NCI-H526 (cell line): Measurements from ENCODE around the gene ALKBH4.
A peak's percentile ranks its signal among the peaks of the same experiment; 100 is the strongest.
"Not testable (repeated sequence)": the region's sequence is repeated elsewhere in the genome, so short reads cannot be mapped to it uniquely, and the experiment has no call there.

Experiments
- DNase-seq, 2 experiments: peaks; one replicate each; lab custom pipeline; 2025; lab: John Stamatoyannopoulos, UW

Gene ALKBH4, protein sequence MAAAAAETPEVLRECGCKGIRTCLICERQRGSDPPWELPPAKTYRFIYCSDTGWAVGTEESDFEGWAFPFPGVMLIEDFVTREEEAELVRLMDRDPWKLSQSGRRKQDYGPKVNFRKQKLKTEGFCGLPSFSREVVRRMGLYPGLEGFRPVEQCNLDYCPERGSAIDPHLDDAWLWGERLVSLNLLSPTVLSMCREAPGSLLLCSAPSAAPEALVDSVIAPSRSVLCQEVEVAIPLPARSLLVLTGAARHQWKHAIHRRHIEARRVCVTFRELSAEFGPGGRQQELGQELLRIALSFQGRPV

DNA sequence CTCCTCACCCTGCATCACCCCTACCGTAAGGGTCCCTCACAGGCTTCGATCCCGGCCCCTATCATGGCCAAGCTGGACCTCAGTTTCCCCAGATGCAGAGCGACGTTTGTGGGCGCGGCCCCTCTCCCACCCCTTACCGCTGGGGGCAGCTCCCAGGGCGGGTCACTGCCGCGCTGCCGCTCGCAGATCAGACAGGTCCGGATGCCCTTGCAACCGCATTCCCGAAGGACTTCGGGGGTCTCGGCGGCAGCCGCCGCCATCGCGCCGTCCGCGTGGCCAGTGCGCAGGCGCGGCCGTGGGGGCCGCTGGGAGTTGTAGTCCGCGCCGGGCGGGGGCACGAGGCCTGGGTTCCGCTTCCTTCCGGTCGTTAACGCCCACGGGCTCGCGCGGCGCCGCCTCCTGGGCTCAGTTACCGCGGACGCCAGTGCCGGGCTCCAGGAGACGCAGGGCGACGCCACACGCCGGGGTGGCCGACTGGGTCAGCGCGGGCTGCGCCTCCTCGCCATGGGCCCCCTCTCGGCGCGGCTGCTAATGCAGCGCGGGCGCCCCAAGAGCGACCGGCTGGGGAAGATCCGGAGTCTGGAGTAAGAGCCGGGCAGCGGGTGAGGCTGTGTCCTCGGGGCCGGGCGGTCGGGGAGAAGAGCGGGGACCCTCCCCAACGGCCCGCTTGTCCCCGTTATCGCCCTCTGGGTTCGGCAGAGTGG, at the start of gene ALKBH4, which contains the start of gene LRWD1:
ALKBH4 (minus strand) TSS at position 287 of the 704 bp plus-strand sequence; CDS start at position 260, 27 bp downstream.
LRWD1 (plus strand) TSS at position 408 of the 704 bp plus-strand sequence; CDS start at position 505, 97 bp downstream.
- peak; percentile 61 to 97 for DNase-seq

DNA sequence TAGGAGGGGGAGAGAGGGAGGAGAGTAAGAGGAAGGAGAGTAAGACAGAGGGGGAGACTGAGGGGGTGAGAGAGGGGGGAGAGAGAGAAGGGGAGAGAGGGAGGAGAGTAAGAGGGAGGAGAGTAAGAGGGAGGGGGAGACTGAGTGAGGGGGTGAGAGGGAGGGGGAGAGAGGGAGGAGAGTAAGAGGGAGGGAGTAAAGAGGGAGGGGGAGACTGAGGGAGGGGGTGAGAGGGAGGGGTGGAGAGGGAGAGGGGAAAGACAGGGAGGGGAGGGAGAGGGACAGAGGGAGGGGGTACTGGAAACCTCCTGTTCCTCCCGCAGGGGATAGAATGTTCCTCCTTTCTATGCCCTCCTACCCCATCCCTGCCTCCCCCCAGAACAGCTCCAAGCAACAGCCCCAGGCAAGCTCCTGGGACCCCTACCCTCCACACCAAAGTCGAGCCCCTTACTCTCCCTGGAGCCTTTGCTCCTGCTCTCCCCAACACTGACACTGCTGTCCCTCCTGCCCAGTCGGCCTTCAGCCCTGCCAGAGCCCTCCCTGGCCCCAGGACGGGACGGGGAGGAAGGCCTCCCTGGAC, 48.1 kb upstream of the ALKBH4 start:
- not testable (repeated sequence) for DNase-seq

DNA sequence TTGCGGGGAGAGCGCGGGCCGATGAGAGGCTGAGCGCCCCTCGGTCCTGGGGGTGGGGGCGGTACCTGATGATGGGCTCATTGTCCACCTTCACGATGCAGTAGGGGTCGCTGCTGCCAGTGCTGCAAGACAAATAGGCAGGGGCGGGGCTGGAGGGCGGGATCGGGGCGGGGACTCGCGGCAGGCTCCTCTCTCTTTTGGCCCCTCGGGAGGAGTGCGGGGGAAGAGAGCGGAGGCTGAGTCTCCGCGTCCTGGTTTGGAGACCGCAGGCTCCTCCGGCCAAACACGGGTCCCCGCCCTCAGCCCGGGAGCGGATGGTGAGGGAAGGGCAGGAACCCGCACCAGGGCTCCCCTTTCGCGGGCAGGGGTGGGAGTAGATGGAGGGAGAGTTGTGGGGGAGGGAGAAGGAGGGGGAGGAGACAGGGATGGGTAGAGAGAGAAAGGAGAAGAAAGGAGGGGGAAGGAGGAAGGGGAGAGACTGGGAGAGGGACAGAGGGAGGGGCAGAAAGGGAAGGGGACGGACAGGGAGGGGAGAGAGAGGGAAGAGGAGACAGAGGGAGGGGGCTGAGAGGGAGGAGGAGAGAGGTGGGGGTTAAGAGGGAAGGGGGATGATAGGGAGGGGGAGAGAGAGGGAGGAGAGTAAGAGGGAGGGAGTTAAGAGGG, 47.3 kb upstream of the ALKBH4 start:
- DNase-seq, result not testable (repeated sequence)

DNA sequence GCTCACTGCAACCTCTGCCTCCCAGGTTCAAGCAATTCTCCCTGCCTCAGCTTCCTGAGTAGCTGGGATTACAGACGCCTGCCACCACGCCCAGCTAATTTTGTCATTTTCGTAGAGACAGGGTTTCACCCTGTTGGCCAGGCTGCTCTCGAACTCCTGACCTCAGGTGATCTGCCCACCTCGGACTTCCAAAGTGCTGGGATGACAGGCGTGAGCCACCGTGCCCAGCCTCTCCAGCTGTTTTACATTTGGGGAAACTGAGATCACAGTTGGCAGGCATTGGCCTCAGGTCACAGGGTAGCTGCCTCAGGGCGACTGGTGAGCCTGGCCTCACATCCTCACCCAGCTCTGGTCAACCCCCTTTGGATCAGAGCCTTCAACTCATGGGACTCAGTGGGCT, 45.9 kb upstream of the ALKBH4 start:
- not testable (repeated sequence) for DNase-seq

DNA sequence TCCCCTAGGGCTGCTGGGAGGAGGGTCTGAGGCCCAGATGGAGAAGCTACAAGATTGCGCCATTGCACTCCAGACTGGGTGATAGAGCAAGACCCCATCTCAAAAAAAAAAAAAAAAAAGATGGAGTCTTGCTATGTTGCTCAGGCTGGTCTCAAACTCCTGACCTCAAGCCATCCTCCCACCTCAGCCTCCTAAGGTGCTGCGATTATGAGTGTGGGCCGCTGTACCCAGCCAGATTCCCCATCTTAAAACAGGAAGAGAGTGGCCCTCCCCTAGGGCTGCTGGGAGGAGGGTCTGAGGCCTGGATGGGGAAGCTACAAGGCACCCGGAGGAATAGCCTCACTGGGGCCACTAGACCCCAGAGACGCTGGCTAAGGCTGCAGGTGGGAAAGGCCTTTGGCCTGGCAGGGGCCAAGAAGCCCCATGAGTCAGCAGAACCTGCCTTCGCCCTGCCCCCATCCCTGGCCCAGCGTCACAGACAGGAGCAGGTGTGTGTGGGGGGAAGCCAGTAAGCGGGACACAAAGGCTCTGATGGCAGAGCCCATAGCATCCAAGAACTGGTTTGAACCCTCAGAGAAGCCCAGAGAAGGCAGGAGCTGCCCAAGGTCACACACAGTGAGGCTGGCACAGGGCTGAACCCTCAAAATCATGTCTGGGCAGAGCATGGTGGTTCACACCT, 42.9 kb upstream of the ALKBH4 start:
- DNase-seq, result not testable (repeated sequence)

DNA sequence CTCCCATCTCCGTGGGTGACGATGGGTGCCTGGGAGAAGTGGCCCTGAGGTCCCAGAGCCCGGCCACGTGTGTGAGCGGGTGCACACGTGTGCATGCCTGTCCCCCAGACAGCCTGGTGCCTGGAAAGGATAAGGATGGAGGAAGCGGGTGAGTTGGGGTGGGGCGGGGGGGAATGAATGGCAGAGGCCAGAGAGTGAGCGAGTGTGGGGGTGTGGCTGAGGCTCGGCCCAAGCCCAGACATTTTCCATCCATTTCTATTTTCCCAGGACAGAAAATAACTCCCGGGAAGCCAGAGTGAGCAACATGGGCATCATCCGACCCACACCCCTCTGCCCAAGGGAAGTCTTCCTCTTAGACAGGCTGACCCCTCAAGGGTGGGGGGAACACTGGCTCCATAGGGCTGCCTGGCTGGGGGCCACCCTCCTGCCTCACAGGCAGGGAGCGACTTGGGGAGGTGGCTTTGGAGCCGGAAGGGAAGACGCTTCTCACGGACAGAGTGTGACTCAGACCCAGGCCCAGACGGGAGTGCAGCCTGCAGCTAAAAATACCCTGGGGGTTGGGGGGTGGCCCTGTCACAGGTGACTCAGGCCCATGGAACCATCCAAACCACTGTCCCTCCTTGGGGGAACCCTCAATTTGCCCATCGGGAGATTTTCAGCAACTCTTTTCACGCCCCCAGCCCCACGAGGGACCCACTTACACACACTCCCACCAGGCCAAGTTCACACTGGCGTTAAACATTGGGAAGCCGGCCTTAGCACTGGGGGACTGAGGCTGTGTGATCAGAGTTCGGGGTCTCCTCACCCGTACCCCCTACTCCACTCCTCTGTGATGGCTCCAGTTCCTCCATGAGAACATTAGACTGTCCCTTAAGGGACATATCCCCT, 40.9 kb upstream of the ALKBH4 start:
- not testable (repeated sequence) for DNase-seq

DNA sequence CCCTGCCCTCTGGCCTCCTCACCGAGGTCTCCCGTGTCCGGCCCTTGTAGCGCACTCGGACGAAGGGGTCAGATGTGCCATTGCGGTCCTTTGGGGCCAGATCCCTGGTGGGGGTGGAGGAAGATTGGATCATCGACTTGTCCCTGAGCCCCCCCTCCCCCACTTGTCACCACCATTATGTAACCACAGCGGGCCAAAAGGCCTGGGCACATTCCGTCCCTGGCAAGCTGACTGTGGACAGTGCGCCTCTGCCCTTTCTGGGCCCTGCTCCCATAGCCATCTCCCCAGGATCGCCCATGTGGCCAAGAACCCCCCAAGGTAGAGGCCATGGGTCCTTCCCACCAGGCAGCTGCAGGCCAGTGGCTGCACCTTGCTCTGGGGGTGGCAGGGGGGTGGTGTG, 38.5 kb upstream of the ALKBH4 start:
- DNase-seq, result not testable (repeated sequence)

DNA sequence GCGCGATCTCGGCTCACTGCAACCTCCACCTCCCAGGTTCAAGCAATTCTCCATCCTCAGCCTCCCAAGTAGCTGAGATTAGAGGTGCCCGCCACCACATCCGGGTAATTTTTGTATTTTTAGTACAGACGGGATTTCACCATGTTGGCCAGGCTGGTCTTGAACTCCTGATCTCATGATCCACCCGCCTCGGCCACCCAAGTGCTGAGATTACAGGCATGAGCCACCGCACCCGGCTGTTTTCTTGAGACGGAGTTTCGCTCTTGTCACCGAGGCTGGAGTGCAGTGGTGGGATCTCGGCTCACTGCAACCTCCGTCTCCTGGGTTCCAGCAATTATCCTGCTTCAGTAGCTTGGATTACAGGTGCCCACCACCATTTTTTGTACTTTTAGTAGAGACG, 33.7 kb upstream of the ALKBH4 start:
- DNase-seq, result not testable (repeated sequence)

DNA sequence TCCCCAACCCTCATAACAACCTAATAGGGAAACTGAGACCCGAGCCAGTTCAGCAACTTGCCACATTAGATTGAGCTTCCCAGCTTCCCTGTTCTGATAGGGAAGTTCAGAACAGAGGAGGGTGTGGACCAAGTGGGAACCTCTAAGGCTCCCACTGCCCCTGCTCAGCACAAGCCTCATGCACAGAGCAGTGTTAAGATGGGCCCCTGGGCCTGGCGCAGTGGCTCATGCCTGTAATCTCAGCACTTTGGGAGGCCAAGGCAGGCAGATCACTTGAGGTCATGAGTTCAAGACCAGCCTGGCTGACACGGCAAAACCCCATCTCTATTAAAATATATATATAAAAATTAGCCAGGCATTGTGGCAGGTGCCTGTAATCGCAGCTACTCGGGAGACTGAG, 32.6 kb upstream of the ALKBH4 start:
- DNase-seq, result not testable (repeated sequence)

DNA sequence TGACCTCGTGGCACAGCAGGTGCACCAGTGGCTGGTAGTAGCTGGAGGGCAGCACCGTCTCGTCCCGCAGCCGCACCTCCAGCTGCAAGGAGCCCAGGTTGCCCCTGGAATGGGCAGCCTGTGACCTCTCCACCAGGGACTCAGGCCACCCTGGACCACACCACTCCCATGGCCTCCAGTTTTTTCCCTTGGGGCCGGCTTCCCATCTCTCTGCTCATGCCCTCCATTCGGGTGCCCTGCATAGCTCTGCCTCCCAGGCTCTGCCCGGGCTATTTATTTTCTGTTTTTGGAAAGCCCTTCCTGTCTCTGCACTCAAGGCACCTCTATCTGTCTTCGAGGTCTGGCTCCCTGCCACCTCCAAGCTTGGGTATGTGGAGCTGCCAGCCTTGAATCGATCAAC, 32.2 kb upstream of the ALKBH4 start:
- not testable (repeated sequence) for DNase-seq

DNA sequence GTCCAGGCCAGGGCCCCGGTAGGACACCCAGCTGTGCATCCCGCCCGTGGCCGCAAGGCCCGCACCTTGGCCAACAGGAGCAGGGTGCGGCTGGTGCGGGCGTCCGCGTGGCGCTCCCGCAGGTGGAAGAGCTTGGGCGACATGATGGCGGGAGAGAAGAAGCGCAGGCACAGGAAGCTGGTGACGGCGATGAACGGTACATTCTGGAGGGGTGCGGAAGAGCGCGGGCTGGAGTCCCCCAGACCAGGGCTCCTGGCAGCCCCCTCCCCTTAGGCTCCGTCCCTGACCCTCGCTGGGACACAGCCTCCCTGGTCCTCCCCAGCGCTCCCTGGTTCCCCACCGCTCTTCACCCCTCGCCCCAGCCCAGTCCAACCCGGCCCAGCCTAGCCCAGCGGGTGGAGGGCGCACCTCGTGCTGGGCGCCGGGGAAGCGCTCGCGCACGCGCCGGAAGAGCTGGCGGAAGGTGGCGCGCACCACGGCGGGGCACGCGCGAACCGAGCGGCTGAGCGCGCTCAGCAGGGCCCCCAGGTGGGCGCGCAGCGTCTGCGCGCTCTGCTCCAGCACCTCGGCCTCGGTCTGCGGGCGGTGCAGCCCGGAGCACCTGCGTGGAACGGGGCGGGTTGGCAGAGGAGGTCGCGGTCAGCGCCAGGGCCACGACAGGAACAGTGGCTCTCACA, 29.9 kb upstream of the ALKBH4 start:
- not testable (repeated sequence) for DNase-seq

DNA sequence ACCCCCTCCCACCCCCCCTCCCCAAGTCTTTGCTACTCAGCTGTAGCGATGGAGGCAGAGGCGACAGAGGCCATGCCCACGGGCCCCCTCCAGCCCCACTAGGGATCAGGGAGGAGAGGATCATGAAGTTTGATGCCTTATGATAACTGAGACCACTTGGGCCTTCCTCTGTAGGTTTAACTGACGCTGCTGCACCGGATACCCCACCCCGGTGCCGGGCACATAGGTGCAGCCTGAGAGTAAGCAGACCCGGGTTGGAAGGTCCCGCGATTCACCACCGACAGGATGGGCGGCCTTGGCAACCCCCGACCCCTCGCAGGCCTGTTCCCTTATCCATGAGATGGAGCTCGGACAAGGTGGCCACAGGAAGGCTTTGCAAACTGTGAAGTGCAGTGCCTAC, 29.4 kb upstream of the ALKBH4 start:
- not testable (repeated sequence) for DNase-seq

DNA sequence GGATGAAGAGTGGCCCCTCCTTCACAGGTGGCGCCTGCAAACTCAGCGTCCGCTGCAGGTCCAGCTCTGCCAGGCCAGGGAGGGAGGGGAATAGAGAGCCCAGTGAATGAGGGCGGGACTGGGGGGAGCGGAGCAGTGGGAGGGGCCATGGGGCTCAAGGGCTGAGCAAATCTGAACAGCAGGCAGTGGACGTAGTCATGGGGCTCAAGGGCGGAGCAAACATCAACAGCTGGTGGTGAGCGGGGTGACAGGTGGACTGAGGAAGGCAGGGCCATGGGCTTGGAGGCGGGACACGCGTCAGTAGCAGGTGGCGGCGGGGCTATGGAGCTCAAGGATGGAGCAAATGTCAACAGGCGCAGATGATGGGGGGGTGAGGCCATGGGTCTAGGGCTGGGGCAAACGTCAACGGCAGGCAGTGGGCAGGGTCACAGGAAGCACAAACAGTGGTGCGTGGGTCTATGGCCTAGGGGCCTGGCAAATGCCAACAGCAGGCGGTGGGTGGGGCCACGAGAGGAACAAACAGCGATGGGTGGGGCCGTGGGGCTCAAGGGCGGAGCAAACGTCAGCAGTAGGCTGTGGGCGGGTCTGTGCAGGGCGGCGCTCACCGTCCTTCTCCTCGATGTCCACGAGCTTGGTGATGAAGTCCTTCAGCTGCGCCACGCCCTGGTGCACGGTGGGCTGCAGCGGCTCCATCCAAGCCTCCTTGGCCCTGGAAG, 28.7 kb upstream of the ALKBH4 start:
- DNase-seq, result not testable (repeated sequence)

DNA sequence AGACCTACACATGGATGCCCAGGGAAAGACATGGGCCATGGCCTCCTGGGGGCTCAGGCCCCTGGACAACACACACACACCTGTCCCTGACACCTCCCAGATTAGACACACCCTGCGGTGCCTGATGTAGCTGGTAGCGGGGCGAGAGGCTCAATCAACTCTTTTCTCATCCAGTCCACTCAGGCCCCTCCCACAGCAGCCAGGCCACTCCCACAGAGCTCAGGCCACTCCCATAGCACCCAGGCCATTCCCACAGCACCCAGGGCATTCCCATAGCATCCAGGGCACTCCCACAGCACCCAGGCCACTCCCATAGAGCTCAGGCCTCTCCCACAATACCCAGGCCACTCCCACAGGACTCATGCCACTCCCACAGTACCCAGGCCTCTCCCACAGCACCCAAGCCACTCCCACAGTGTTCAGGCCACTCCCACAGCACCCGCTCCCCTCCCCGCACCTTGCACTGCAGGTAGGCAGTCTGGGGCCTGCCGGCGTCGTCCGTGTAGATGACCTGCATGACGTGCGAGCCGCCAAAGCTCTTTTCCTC, 25.9 kb upstream of the ALKBH4 start:
- not testable (repeated sequence) for DNase-seq

DNA sequence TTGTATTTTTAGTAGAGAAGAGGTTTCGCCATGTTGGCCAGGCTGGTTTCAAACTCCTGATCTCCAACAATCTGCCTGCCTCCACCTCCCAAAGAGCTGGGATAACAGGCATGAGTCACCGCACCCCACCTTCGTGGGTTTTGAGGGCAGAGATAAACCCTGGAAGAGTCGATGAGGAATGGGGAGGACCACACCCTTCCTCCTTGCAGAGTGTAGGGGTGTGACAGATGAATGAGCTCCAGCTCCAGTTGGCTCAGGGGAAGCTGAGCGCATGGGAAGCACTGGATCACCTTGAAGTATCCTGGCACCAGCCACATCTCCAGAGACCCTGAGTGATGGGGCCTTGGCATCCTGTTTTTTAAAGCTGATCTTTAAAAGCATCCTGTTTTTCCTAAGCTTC, 19.7 kb upstream of the ALKBH4 start:
- not testable (repeated sequence) for DNase-seq

DNA sequence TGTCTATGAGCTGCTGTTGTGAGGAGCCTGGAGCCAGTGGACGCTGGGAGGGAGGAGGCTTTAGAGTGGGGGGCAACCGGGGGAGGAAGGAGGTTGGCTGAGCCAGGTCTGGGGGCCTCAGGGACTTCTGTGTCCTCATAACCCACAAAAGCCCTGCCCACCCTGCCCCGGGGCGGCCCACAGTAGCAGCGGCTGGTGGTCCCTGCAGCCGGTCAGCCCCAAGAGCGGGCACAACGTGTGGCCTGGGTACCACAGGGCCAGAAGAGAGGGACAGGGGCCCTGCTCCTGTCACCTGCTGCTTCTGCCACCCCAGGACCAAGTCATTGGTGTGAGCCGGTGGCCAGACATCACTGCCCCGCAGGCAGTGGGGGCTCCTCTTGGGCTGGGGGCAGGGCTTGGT, 17.3 kb upstream of the ALKBH4 start:
- not testable (repeated sequence) for DNase-seq

DNA sequence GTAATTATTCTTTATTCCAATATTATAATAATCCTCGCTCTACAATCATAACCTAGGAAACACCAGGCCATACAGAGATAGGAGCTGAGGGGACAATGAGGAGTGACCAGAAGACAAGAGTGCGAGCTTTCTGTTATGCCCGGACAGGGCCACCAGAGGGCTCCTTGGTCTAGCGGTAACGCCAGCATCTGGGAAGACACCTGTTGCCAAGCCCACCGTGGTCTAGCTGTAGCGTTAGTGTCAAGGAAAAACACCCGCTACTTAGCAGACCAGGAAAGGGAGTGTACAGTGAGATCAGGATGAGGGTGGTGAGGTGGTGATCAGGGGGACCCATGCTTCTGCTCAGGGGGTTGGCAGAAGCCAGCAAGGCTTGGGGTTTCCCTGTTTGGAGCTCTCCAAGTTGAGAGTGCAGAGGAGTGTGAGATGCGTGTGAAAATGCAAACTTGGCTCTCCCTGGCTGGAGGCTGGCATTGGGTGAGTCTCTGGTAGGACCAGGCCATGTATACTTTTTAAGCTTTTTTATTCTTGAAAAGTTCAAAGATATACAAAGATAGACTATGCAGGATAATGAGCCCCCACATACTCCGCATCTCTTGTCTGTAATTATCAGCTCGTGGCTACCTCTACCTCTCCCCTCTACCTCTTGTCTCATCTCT, 15.4 kb upstream of the ALKBH4 start:
- not testable (repeated sequence) for DNase-seq

DNA sequence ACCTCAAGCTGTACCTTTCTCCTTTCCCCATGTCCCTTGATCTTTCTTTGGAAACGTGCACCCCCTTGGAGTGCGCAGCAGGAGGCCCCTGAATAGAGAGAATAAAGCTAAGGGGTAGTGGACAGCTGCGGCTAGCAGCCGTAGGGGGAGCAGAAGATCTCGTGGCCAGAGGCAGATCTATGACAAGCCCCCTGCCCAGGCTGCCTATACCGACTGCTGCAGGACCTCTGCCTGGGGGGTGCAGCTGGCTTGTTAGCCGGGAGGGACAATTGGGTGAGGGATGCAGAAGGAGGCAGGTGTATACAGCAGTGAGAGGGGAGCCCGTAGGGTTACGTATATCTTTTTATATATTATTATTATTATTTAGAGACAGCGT, 14.5 kb upstream of the ALKBH4 start:
- not testable (repeated sequence) for DNase-seq
